C4-2B (cell line): ENCODE results near the gene PRR5.

Experiments used
- ZFX ChIP-seq: fragments of 450-650 bp; IDR thresholded peaks from 2 replicates; pipeline ENCODE4 v1.6.1; 2017
- TF ChIP-seq, protein P1 (sequence below): fragments of 450-650 bp; conservative IDR thresholded peaks from 2 replicates; pipeline ENCODE4 v1.5.1; 2017; ENCODE audit warnings: mild to moderate bottlenecking

DNA sequence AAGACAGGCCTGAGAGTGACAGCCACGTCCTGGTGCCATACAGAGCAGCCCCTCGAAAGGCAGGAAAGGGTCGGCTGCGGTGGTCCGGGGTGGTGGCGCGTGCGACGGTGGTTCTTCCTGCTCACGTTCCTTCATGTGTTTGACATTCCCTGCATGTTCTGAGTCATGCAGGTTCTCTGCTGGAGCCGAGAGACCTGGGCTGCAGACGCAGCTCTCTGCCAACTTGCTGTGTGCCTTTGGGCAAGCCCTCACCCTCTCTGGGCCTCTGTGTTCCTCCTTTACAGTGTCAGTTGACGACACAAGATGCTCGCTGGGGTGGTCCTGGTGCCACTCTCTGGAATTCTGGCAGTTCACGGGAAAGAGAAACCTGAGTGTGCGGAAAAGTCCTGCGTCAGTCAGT is 62.4 kb downstream of the PRR5 start:
- TF ChIP-seq, protein P1, sequence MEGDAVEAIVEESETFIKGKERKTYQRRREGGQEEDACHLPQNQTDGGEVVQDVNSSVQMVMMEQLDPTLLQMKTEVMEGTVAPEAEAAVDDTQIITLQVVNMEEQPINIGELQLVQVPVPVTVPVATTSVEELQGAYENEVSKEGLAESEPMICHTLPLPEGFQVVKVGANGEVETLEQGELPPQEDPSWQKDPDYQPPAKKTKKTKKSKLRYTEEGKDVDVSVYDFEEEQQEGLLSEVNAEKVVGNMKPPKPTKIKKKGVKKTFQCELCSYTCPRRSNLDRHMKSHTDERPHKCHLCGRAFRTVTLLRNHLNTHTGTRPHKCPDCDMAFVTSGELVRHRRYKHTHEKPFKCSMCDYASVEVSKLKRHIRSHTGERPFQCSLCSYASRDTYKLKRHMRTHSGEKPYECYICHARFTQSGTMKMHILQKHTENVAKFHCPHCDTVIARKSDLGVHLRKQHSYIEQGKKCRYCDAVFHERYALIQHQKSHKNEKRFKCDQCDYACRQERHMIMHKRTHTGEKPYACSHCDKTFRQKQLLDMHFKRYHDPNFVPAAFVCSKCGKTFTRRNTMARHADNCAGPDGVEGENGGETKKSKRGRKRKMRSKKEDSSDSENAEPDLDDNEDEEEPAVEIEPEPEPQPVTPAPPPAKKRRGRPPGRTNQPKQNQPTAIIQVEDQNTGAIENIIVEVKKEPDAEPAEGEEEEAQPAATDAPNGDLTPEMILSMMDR, result no peak
- TF ChIP-seq ZFX, result no peak
